Heart right ventricle (tissue), 16 donors: ENCODE data around the gene UNC45B. TPM values are rescaled to one million over a fixed set of nuclear protein-coding genes. Genes with fewer than 3 reads are reported as not detected.
"Not testable (repeated sequence)": the region's sequence is repeated elsewhere in the genome, so short reads cannot be mapped to it uniquely, and the experiment has no call there.

ENCODE experiments used
- ATAC-seq, 8 donors: fragments of 200-7000 bp; cut with Tn5 transposase; one replicate each; pipeline ENCODE4 v1.9.1; 2020; ENCODE audit warnings: mild to moderate bottlenecking in 8 of 8, moderate library complexity in 8 of 8, moderate number of reproducible peaks in 1 of 8
- DNase-seq, 2 donors: peaks; one replicate each; pipeline ENCODE4 v3.0.0-alpha.2; 2020
- H3K27ac ChIP-seq, 10 donors: fragments of 200-600 bp; sonication (generic) in 2 of 10; one replicate each; pipeline versions ENCODE4 v1.5.0 to v1.8.0; 2020 to 2022; ENCODE audit warnings: mild to moderate bottlenecking in 3 of 10
- H3K27me3 ChIP-seq, 7 donors: fragments of 200-600 bp; one replicate each; pipeline ENCODE4 v1.8.0; 2021 to 2022; ENCODE audit warnings: mild to moderate bottlenecking in 2 of 7
- H3K36me3 ChIP-seq, 9 donors: fragments of 200-600 bp; sonication (generic) in 1 of 9; one replicate each; pipeline versions ENCODE4 v1.5.0 to v1.8.0; 2020 to 2022; ENCODE audit warnings: mild to moderate bottlenecking in 2 of 9
- H3K4me1 ChIP-seq, 9 donors: fragments of 200-600 bp; sonication (generic) in 1 of 9; one replicate each; pipeline versions ENCODE4 v1.5.0 to v1.8.0; 2020 to 2022; ENCODE audit warnings: mild to moderate bottlenecking in 4 of 9
- H3K4me3 ChIP-seq, 10 donors: fragments of 200-600 bp; sonication (generic) in 2 of 10; one replicate each; pipeline versions ENCODE4 v1.5.0 to v1.8.0; 2020 to 2022; ENCODE audit warnings: mild to moderate bottlenecking in 7 of 10, moderate library complexity in 2 of 10
- H3K9me3 ChIP-seq, 11 donors: fragments of 200-600 bp in 10 of 11; sonication (generic) in 2 of 11; one replicate each; pipeline versions ENCODE4 v1.5.0 to v1.8.0; 2013 to 2022; ENCODE audit warnings: mild to moderate bottlenecking in 2 of 11, control low read depth in 1 of 11, moderate library complexity in 1 of 11
- CTCF ChIP-seq, 9 donors: fragments of 200-600 bp; sonication (generic) in 2 of 9; IDR thresholded peaks; one replicate each; pipeline versions ENCODE4 v1.5.0 to v1.8.0; 2021 to 2022; ENCODE audit warnings: antibody characterized with exemption in 9 of 9, mild to moderate bottlenecking in 5 of 9, moderate library complexity in 1 of 9
- WGBS, 2 donors: extraction: QIAGEN DNeasy Blood & Tissue Kit; methylation state at CpG; one replicate each; pipeline ENCODE4 v1.1.7; 2013; ENCODE audit warnings: inconsistent platforms in 1 of 2; 5-methylcytosine and 5-hydroxymethylcytosine counted together
- intact Hi-C, 10 donors: fragments of 100-400 bp; cut with DNase I; formaldehyde crosslinking; loops; one replicate each; pipeline versions ENCODE4 v1.11.1 to v1.14.2; 2022
- polyA plus RNA-seq, 2 donors: library from polyadenylated mRNA; stranded (reverse); fragments of 200-250 nt; gene quantifications; one replicate each; pipeline ENCODE4 v1.2.3, GENCODE V29; 2013
- total RNA-seq, 10 donors: library from RNA; stranded (reverse); fragmentation: NEBNext Ultra II Directional in 3 of 10; extraction: Animal tissue kit (Norgen Biotek cat#: 25700) in 3 of 10; gene quantifications; one replicate each; pipeline versions ENCODE4 v1.2.1 to v1.2.4, GENCODE V29; 2021 to 2023
- donor health status: Arrhythmogenic right ventricular cardiomyopathy.
- donor health status: ischemic (EF 13 %, LVEDD 7.1; RV severe dilation, severe dysfunction).
- donor health status: healthy with polysubstance abuse.
- donor health status: DM: no; HTN: yes; CAD: no.
- donor health status: DM: no; HTN: no; CAD: no.
- donor health status: ischemic (EF 25% LVEDD 6.9; RV normal size, moderate dysfunction).
- donor health status: ischemic (EF 25% LVEDD 5.7; RV mildly dilated, moderate dysfunction).
- donor health status: healthy.
- donor health status: DM: yes; HTN: yes; CAD: no.
- donor health status: Ischemic cardiomyopathy.
- donor health status: ischemic (EF 35%, LVEDD 5.7; RV mildly dilated, moderate dysfunction).
- donor health status: nonischemic (EF 11% LVEDD 7.7; RV severe dilation, severe dysfunction).
- donor health status: DM: yes; HTN: yes; CAD: no.
- donor health status: PGD.
- donor health status: ischemic (EF 29% LVEDD 5.4; RV normal size, mild dysfunction).
- donor health status: nonischemic (EF 23%, LVEDD 6.1; RV moderate dilation, normal function).

Gene UNC45B
- total and polyA plus RNA-seq, 12 donors, result 27.8 to 303 (median 229) TPM

- TF ChIP-seq CTCF (IDR thresholded peaks at IDR 0.05), result no peak
- H3K9me3 ChIP-seq, result no peaks in the 10 kb centered on the region
- H3K27ac ChIP-seq, result peak overlapping the region in 1 of 10 donors; percentile 98
- H3K4me3 ChIP-seq, result peak overlapping the region in 4 of 10 donors; percentile 53 to 57 (median 54)
- 77 to 83% methylated on average over 11 of the region's 11 CpGs for WGBS, 2 donors
- peaks cover 0 to 62% (median 10%) of the 10 kb centered on the region in 9 donors for H3K4me1 ChIP-seq
- intact Hi-C loops, result no loop called here
- DNase-seq (no peak), ATAC-seq (no peak)
- no peaks in the 10 kb centered on the region for H3K27me3 ChIP-seq
- H3K36me3 ChIP-seq, result peaks cover 0 to 32% (median 0%) of the 10 kb centered on the region in 9 donors
Observed at GRCh38 chr17:35149941-35150340, 2.3 kb downstream of the UNC45B start.

- H3K4me3 ChIP-seq, DNase-seq, H3K27ac ChIP-seq, intact Hi-C loops, H3K9me3 ChIP-seq, H3K27me3 ChIP-seq, ATAC-seq: not testable (repeated sequence)
- 87 to 92% methylated on average over 29 of the region's 29 CpGs for WGBS, 2 donors
- Histone ChIP-seq H3K4me1 (peaks cover 0 to 58% (median 10%) of the 10 kb centered on the region in 9 donors), H3K36me3 (peaks cover 0 to 43% (median 0%) of the 10 kb centered on the region in 9 donors)
Observed at GRCh38 chr17:35151080-35151479, 3.5 kb downstream of the UNC45B start.

GRCh38 chr17:35152421-35153140, 5.0 kb downstream of the UNC45B start:
- H3K4me1 ChIP-seq, result peaks cover 0 to 48% (median 6%) of the 10 kb centered on the region in 9 donors
- H3K27me3 ChIP-seq, result no peaks in the 10 kb centered on the region
- peaks cover 0 to 58% (median 0%) of the 10 kb centered on the region in 9 donors for H3K36me3 ChIP-seq

GRCh38 chr17:35154196-35155165, 6.9 kb downstream of the UNC45B start:
- H3K4me1 ChIP-seq, result peaks cover 0 to 31% (median 2%) of the 10 kb centered on the region in 9 donors
- ATAC-seq (peak in 1 of 8 donors; percentile 9), DNase-seq (no peak)
- intact Hi-C loops, result no loop called here
- TF ChIP-seq CTCF (IDR thresholded peaks at IDR 0.05), result no peak
- 86% methylated on average over 13 of the region's 13 CpGs for WGBS, 2 donors
- no peak overlapping the region for H3K27ac ChIP-seq
- H3K9me3 ChIP-seq, result no peaks in the 10 kb centered on the region
- H3K27me3 ChIP-seq, result no peaks in the 10 kb centered on the region
- peaks cover 0 to 77% (median 2%) of the 10 kb centered on the region in 9 donors for H3K36me3 ChIP-seq
- no peak overlapping the region for H3K4me3 ChIP-seq

More at GRCh38 chr17:35152421-35153140, 5.0 kb downstream of the UNC45B start:
- Histone ChIP-seq H3K27ac (no peak overlapping the region), H3K9me3 (no peaks in the 10 kb centered on the region), H3K4me3 (no peak overlapping the region)
- intact Hi-C loops, result no loop called here
- TF ChIP-seq CTCF (IDR thresholded peaks at IDR 0.05), result no peak
- WGBS, 2 donors, result 58 to 59% methylated on average over 13 of the region's 13 CpGs
- no peak for ATAC-seq
- no peak for DNase-seq
